ENCODE results near the gene C10orf105.

C10orf105 gene

DNA sequence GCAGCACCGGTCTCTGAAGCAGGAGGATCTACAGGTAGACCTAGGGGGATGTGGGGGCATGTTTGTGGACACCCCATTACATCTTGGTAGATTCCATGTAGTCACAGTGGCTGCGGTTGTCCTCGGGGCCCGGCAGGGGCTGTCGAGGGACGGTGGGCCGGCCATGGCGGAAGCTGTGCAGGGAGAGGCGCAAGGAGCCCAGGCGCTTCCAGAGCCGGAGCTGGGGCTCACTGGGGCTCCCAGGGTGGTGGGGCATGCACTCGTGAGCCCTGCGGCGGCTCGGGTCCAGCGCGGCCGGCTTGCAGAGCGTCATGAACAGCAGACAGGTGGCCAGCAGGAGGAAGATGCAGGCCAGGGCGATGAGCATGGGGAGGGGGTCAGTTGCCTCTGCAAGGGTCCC lies 3.7 kb downstream of the C10orf105 start:
- DNase-seq, result no peak

DNA sequence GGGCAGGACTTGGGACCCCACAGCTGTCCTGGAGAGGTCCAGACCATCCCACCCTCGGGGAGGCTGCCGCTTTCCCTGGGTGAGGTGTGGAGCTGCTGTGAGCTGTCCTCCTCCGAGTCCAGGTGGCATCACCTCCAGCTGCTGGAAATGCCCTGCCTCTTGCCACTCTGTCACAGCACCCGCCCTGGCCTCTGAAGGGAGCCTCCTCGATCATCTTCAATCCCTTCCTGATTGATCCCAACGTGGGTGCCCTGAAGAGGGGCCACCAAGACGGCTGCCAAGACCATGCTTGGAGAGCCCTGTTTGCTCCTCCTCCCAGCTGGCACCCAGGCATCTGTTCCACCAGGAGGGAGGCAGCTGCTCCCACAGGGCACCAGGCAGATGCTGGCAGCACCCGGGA lies 4.6 kb downstream of the C10orf105 start:
- no peak for DNase-seq

DNA sequence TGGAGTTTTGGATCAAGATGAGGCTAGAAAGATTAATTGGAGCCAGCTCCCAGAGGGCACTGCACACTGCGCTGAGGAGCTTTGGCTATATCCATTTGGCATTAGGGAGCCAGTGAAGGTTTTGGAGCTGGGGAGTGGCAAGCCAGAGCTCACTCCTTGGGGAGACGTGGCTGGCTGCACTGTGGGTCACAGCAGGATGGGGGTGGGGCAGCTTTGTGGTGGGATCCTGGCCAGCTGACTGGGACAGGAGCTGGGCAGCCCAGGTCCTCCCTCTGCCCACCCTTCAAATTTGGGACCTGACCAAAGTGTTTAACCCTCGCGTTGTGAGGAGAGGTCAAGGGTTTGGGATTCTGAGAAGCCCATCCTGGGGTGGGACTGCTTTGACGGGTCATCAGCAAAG lies 5.0 kb downstream of the C10orf105 start:
- DNase-seq, result no peak

DNA sequence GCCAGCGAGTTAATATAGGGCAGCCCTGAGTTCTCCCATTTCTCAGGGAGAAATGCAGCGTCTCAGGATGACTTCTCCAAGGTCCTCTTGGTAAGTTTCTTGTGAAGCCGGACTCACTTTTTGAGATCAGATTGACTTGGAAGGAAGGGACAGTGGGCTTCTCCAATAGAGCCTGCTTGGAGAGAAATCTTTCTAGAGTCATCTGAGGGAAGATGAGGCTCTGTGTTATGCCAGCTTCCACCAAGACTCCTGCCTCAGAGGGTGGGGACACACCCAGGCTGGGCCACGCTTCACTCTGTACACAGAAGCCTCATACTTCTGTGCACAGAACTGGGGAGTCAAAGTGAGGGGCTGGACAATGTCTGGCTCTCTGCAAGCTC lies 5.6 kb downstream of the C10orf105 start:
- no peak for DNase-seq

DNA sequence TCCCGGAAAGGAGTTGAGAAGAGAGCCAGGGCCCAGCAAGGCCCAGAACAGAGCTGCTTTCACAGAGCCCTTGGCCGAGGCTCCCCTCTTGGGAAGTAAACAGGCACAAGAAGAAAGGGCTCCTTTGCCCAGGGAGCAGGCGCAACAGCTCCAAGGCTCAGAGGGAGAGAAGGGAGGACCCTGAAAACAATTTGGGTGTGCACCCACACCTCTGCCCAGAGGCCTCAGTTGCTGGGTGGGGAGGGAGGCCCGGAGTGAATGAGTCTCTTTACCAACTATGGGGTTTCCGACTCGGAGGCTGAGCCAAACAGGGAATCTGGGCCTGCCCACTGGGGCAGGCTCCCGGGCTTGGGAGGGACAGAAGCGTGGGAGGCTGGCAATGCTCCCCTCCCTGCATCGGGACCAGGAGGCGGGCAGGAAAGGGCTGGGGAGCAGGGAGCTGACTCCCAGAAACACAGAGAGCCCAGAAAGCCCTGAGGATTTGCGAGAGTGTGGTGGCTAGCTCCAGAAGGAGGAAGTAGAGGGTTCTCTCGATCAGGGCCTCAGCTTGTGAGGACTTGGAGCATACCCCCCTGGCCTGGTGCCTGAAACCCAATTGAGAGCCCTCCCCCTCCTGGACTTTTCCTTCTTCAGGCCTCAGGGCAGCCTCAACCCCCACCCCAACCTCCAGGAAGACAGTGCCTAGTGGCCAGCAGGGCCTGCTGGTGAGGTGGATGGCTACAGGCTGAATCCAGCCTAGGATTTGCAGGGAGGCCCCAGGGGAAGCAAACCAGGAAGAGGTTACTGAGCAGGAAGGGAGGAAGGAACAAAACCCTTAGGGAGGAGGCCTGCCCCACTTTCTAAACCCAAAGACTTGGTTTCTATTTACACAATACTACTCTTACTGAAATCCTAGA lies 6.2 kb downstream of the C10orf105 start:
- peak; percentile 81 for DNase-seq

DNA sequence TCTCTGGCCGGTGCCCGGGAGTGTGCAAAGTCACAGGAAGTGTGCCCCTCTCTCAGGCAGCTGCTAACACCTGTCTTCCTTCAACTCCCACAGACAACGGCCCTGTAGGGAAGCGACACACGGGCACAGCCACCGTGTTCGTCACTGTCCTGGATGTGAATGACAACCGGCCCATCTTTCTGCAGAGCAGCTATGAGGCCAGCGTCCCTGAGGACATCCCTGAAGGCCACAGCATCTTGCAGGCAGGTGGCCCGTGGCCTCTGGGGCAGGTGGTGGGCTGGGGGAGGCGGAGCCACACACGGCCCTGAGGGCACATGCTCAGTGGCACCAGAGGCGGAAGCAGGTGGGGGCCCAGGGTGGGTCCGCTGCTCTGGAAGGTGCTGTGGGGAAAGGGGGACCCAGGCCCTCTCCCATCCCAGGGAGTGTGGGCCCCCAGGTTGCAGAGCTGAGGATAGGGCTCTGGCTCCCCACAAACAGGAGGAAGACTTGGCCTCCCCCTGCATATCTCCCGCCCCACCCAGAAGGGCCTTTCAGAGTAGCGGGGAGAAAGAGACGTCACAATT lies 6.9 kb downstream of the C10orf105 start:
- DNase-seq, result no peak

DNA sequence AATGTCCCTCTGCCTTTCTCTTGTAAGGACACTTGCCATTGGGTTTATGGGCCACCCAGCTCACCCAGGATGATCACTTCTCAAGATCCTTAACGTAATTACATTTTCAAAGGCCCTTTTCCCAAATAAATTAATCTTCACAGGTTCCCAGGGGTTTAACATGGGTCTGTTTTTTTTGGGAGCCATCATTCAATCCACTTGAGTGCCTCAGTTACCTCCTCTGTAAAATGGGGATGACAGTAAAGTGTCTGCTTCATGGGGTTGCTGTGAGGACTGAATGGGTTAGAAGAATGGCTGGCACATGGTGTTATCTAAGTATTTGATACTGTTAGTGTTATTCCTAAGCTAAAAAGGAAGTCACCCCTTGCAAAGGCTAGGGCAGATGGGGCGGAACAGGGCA lies 7.4 kb downstream of the C10orf105 start:
- DNase-seq, result no peak

DNA sequence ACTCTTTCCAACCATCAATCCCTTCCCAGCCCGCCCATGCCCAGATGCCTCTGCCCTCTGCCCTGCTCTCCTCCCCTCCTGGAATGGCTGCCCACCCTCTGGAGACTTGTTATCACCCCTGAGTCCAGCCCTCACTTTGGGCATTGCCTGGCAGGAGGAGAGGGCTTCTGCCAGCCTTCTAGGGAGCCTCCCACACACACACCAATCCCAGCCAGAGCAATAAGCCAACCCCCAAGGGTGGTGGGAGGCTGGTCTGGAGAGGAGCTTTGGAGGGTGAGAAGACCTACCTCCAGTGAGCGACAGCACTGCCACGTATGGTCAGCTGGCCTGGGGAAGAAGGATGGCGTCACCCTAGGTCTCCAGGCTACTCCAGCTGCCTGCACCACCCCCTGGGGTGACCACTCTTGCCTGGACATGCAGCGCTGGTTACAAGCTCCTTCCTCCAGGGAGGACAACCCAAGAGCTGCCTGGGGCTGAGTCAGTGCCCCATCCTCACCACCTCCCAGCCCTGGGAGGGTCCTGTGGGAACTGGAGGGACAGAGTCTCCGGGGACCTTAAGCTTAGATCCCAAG lies 8.4 kb downstream of the C10orf105 start:
- no peak for DNase-seq

DNA sequence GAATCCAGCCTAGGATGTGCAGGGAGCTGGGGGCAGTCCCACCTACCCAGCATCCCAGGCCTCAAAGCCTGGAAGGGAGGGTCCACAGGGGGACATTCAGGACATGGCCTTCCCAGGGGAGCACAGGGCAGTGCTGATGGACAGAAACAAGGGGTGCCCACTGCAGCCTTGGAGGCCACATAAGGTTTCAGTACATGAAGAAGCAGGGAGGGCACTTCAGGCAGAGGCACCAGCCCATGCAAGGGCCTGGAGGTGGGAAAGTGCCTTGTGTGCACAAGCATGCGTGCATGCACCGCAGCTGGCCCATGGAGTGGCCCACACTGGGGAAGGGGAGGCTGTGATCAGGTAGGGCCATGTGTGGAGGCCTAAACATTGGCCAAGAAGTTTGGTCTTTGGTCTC lies 9.1 kb downstream of the C10orf105 start:
- no peak for DNase-seq

DNA sequence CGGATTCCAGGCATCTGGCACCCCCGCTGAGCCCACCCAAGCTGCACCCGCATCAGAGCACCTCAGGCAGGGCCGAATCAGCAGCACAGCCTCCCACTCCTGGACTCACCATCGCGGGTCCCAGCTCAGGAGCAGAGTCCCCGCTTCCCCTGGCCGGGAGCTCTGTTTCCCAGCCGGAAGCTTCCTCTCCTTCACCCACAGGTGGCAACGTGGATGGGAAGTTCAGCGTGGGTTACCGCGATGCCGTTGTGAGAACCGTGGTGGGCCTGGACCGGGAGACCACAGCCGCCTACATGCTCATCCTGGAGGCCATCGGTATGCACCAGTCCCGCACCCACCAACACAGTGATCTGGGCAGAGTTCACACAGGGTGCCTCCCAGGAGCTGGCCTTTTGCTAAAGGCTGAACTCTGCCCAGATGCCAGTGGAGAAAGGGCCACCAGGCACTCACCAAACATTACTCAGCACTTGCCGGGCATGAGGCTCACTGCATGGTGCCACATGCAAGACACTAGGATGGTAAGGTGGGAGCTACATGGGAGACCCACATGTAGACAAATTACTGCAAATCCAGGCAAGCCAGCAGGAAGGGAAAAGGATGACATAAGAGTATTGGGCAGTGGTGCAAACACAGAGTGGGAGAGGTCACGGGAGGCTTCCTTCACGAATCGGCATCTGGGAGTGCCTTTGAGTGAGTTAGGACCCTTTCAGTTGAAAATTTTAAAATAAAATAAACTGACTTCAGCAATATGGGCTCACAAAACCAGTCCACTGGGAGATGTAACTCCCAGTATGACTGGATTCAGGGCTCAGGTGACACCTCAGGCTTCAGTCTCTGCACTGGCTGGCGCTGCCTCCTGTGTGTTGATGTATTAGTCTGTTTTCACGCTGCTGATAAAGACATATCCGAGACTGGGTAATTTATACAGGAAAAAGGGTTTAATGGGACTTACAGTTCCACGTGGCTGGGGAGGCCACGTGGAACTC lies 10.4 kb downstream of the C10orf105 start:
- DNase-seq, result no peak

DNA sequence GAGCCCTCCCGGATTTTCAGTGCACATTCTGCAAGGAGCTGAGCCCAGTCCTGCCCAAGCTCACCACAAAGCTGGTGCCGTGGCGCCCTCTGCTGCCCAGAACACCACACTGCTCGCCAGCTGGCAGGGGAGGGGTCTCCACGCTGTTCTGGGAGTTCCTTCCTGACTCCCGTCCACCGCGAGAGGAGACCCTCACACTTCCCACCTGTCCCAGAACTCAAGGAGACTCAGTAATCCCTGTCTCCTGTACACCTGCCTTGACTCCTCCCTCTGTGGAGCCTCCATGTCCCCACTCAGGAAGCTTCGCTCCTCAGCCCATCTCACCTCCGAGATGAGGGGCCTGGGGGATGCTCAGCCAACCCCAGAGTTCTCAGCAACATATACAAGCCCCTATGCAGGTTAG lies 11.3 kb downstream of the C10orf105 start:
- peak; percentile 81 for DNase-seq

DNA sequence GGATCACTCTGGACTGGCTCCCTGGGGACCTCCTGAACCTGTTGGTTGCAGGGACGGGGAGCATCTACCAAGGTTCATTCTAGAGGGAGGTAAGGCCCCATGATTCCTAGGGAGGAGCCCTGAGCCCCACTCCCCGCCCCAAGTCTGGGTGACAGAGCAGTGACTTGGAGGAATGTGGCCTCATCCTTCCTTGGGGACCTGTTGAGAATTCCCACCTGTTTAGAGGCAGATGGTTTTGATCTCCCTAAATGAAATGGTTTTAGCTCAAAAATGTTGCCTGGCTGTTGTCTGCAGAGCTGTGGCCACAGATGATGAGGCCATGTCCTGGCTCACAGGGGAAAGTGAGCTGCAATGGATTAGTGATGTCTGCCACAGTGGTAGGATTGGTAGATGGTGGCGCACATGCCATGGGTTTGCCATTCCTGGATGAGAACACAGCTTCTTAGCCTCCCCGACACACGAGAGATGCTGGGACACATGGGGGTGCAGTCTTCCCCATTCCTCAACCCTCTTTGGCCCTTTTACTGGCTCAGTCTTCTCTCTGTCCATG lies 12.3 kb downstream of the C10orf105 start:
- no peak for DNase-seq

DNA sequence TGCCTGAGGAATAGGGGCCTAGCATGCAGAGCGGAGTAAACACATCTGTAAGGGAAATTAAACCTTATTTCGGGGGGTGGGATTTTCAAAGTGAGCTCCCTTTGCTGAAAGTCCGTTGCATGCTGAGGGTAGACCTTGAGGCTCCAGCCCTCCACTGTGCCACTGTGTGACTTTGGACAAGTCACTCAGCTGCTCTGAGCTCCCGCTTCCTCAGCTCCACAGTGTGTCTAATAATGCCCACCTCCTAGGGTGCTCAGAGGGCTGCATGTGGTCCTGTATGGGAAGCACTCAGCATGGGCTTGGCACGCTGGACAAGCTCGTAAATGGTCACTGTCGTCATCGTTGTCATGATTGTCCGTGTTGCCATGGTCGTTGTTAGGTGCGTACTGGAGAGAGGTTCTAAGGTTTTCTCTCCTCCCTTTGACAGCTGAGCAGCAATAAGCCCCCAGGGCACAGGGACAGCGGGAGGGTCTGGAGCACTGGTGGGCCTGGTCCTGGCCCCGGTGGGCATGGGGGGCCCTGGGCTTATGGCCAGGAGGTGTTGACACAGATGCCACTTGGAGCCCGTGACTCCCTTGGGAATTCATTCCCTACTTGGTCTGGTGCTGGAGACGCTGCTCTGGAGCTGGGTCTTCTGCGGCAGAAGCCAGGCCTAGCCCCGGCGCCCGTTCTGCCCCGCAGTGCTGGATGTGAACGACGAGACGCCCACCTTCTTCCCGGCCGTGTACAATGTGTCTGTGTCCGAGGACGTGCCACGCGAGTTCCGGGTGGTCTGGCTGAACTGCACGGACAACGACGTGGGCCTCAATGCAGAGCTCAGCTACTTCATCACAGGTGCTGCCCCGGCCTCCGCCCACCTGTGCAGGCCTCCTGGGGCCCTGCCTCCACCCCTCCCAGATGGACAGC lies 13.1 kb downstream of the C10orf105 start:
- no peak for DNase-seq

DNA sequence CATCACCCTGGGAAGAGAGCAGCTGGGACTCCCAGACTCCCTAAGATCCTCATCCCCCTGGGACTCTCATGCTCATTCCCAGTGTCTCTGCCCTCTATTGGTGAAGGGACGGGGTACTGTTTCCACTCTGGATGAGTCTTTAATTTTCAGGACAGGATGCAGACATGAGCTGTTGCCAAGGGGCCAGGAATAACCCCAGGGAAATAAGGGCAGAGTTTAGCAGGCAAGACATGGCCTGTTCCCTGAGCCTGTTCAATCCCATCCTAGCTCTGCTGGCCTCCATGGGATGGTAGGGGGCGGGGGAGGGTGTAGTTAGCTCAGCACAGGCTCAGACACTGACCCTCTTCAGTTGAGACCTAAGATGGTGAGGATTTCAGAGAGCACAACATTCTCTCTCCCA lies 14.0 kb downstream of the C10orf105 start:
- no peak for DNase-seq

DNA sequence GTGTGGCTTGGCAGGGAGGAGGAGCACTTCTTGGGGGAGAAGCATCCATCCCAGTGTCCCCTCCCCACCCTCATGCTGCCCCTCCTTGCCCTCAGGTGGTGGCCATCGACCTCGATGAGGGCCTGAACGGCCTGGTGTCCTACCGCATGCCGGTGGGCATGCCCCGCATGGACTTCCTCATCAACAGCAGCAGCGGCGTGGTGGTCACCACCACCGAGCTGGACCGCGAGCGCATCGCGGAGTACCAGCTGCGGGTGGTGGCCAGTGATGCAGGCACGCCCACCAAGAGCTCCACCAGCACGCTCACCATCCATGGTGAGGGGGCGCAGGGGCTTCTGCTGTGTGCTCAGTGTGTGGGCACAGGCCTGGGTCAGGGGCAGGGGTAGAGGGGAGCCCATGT lies 14.8 kb downstream of the C10orf105 start:
- DNase-seq, result no peak

DNA sequence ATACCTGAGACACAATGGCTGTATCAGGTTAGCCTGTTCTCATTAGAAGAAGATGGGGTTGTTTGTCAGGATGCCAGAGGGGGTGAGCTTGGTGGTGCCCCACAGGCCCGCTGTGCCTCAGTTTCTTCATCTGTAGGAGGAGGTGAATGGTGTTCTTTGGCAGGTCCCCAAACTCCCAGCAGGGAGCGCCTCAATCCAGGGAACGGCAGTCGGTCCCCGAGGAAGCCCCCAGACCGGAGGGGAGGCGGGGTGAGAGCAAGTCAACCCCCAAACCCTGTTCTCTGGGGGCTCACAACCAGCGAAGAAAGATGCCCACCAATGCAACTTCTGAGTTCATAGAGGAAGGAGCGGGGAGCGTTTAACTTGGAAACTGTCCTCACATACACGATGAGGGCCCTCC lies 16.0 kb downstream of the C10orf105 start:
- no peak for DNase-seq

DNA sequence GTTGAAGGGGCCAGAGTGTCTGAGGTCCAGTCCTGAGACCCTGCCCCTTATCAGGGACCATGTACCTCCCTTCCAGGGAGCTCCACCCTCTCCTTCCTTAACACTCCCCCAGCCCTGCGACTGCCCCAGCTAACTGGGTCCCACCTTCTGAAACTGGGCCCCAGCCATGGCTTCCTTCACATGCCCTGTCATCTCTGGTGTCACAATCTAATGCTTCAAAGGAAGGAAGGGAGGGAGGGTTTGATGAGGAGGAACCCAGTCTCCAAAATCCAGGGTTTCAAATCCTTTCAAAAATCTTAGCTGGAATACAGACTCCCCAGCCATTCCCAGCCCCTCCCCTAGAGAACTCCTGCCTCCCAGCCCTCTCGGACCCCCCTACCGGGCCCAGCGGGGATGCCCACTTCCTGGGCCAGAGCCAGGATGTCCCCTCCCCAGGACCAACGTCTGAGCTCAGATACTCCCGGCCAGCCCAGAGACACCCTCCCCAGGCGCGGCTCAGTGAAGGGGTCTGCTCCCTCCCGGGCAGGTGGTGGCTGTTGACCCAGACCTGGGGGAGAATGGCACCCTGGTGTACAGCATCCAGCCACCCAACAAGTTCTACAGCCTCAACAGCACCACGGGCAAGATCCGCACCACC lies 18.0 kb downstream of the C10orf105 start:
- DNase-seq, result no peak

DNA sequence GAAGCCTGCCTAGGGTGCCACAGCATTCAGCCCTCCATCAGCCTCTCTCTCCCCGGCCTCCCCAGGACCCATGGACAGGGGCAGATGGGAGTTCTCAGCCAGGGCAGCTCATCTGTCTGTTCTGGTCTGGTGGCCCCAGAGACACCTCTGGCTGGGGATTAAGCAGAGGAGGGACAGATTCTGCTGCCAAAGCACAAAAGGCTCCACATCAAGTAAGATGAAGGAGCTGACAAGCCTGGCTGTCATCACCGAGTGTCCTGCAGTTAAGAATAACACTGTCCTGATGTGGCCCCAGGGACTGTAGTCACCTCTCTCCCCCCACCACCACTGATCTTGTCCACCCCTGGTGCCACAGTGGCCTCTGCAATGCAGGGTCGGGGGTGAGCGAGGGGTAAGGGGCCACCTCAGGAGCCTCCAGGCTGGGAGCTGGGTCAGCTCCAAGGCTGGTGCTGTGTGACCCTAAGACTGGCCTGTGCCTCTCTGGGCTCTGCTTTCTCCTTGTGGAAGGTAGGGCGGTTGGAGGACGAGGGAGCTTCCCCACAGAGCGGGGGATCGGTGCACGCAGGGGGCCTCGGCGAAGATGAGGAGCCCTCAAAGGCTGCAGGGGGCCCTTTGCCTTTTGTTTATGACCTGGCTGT lies 18.7 kb downstream of the C10orf105 start:
- no peak for DNase-seq

DNA sequence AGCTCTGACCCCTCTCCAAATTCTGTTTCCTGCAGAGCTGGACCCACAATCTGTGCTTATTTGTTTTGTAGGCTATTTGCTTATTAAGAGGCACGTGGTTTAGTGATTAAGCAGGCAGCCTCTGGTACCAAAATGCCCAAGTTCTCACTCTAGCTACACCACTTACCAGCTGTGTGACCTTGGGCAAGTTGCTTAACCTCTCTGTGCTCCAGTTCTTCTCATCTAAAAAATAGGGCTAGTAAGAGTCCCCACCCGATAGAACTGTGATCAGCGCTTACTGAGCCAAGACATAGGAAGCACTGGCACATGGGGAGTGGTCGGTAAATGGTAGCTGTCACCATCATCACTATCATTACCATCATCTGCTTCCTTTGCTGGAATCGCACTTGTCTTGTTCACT lies 20.8 kb downstream of the C10orf105 start:
- DNase-seq, result no peak

DNA sequence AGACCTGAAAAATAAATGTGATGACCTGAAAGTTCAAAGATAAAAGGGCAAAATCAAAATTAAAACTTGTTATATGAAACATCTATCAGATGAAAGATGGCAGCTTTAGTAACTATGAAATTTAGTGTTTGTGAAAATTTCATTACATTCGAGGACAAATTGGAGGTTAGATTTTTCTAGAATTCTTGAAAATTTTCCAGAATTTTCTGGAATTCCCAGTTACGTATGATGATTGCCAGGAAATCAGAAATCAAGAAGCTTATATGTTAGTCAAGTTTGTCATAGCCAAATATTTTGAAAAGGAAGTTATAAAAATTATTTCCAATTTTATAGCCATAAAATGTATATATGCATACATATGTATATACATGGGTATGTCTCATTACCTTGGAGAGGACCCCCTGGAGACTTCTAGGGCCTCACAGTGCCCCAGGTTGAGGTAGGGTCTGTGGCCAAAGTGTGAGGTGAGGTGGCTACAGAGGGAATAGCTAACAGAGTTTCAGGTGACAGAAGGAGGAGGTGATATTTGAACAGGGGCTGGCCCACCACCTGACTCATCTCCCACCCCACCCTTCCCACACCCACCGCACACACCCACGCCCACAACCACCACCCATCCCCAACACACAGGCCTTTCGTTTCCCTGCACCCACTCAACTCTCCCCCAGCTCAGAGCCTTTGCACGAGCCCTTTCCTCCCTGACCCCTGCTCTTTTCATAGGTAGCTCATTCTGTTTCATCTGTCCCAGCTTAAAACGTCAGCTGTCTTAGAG lies 21.5 kb downstream of the C10orf105 start:
- DNase-seq, result no peak
